Mucosa of stomach (tissue), 1 donor: ENCODE data around the gene PCSK4.
A peak's percentile ranks its signal among the peaks of the same experiment; 100 is the strongest.
"Not testable (repeated sequence)": the region's sequence is repeated elsewhere in the genome, so short reads cannot be mapped to it uniquely, and the experiment has no call there.

Experiments
- H3K27me3 ChIP-seq: one replicate; pipeline ENCODE4 v1.7.0; 2013; ENCODE audit warnings: mild to moderate bottlenecking, low read length; ENCODE audit not compliant: control insufficient read depth, insufficient read depth
- H3K36me3 ChIP-seq: one replicate; pipeline ENCODE4 v1.7.0; 2013; ENCODE audit warnings: low read length; ENCODE audit not compliant: control insufficient read depth, insufficient read depth
- H3K4me1 ChIP-seq: one replicate; pipeline ENCODE4 v1.7.0; 2013; ENCODE audit warnings: mild to moderate bottlenecking, low read length; ENCODE audit not compliant: control insufficient read depth, insufficient read depth
- H3K4me3 ChIP-seq: one replicate; pipeline ENCODE4 v1.7.0; 2013; ENCODE audit warnings: low read length
- H3K9ac ChIP-seq: one replicate; pipeline ENCODE4 v1.7.0; 2013; ENCODE audit warnings: mild to moderate bottlenecking, low read length, moderate library complexity
- H3K9me3 ChIP-seq: one replicate; pipeline ENCODE4 v1.7.0; 2013; ENCODE audit warnings: mild to moderate bottlenecking, low read length, moderate library complexity; ENCODE audit not compliant: control insufficient read depth
- donor health status: Pancreatic carcinoma.

Gene PCSK4

GRCh38 chr19:1490311-1491113 lies at the start of gene PCSK4:
Gene PCSK4 (minus strand): TSS chr19:1490350. CDS start chr19:1490346, 4 bp downstream.
- H3K9me3 ChIP-seq, result no peaks in the 10 kb centered on the region
- H3K4me3 ChIP-seq, result peak within 1 kb of the TSS; percentile 47
- peaks cover 16% of the 10 kb centered on the region for H3K4me1 ChIP-seq
- no peaks in the 10 kb centered on the region for H3K36me3 ChIP-seq
- H3K27me3 ChIP-seq, result peaks cover 7% of the 10 kb centered on the region
- H3K9ac ChIP-seq, result peak within 1 kb of the TSS; percentile 74

- not testable (repeated sequence) for H3K36me3 ChIP-seq, H3K9me3 ChIP-seq, H3K27me3 ChIP-seq
These were observed 49.6 kb upstream of the PCSK4 start for GRCh38 chr19:1539749-1540148.

GRCh38 chr19:1538978-1539377 lies 48.8 kb upstream of the PCSK4 start:
- Histone ChIP-seq H3K9me3 (no peaks in the 10 kb centered on the region), H3K36me3 (no peaks in the 10 kb centered on the region), H3K9ac (no peak overlapping the region), H3K4me1 (no peaks in the 10 kb centered on the region), H3K27me3 (peaks cover 7% of the 10 kb centered on the region), H3K4me3 (no peak overlapping the region)

More at GRCh38 chr19:1539749-1540148, 49.6 kb upstream of the PCSK4 start:
- not testable (repeated sequence) for H3K4me3 ChIP-seq, H3K9ac ChIP-seq, H3K4me1 ChIP-seq

- not testable (repeated sequence) for H3K36me3 ChIP-seq, H3K9me3 ChIP-seq, H3K9ac ChIP-seq, H3K4me3 ChIP-seq, H3K27me3 ChIP-seq, H3K4me1 ChIP-seq
These were observed 45.5 kb upstream of the PCSK4 start for GRCh38 chr19:1535699-1536098.

GRCh38 chr19:1534972-1535371 lies 44.8 kb upstream of the PCSK4 start:
- no peaks in the 10 kb centered on the region for H3K9me3 ChIP-seq
- H3K9ac ChIP-seq, result no peak overlapping the region
- no peaks in the 10 kb centered on the region for H3K36me3 ChIP-seq
- H3K27me3 ChIP-seq, result peaks cover 3% of the 10 kb centered on the region
- H3K4me1 ChIP-seq, result no peaks in the 10 kb centered on the region
- H3K4me3 ChIP-seq, result no peak overlapping the region

GRCh38 chr19:1533510-1534150 lies 43.5 kb upstream of the PCSK4 start:
- Histone ChIP-seq H3K9ac (no peak overlapping the region), H3K36me3 (no peaks in the 10 kb centered on the region), H3K4me1 (no peaks in the 10 kb centered on the region), H3K27me3 (peaks cover 3% of the 10 kb centered on the region), H3K4me3 (no peak overlapping the region), H3K9me3 (no peaks in the 10 kb centered on the region)

GRCh38 chr19:1532003-1532402 lies 41.9 kb upstream of the PCSK4 start:
- H3K36me3 ChIP-seq, result no peaks in the 10 kb centered on the region
- no peaks in the 10 kb centered on the region for H3K4me1 ChIP-seq
- no peaks in the 10 kb centered on the region for H3K9me3 ChIP-seq
- no peak overlapping the region for H3K4me3 ChIP-seq
- H3K9ac ChIP-seq, result no peak overlapping the region
- H3K27me3 ChIP-seq, result peaks cover 3% of the 10 kb centered on the region

GRCh38 chr19:1531587-1531986 lies 41.4 kb upstream of the PCSK4 start:
- Histone ChIP-seq H3K4me3 (no peak overlapping the region), H3K9me3 (no peaks in the 10 kb centered on the region), H3K36me3 (no peaks in the 10 kb centered on the region), H3K4me1 (no peaks in the 10 kb centered on the region), H3K9ac (no peak overlapping the region), H3K27me3 (peaks cover 3% of the 10 kb centered on the region)

GRCh38 chr19:1530856-1531255 lies 40.7 kb upstream of the PCSK4 start:
- not testable (repeated sequence) for H3K36me3 ChIP-seq, H3K27me3 ChIP-seq, H3K4me3 ChIP-seq, H3K4me1 ChIP-seq, H3K9me3 ChIP-seq, H3K9ac ChIP-seq

- Histone ChIP-seq H3K27me3 (peaks cover 21% of the 10 kb centered on the region), H3K9ac (no peak overlapping the region), H3K36me3 (no peaks in the 10 kb centered on the region), H3K9me3 (no peaks in the 10 kb centered on the region), H3K4me1 (no peaks in the 10 kb centered on the region), H3K4me3 (no peak overlapping the region)
These were observed 39.3 kb upstream of the PCSK4 start for GRCh38 chr19:1529430-1529816.

GRCh38 chr19:1528596-1529429 lies 38.7 kb upstream of the PCSK4 start:
- no peaks in the 10 kb centered on the region for H3K36me3 ChIP-seq
- no peaks in the 10 kb centered on the region for H3K4me1 ChIP-seq
- H3K9me3 ChIP-seq, result no peaks in the 10 kb centered on the region
- peaks cover 27% of the 10 kb centered on the region for H3K27me3 ChIP-seq
- no peak overlapping the region for H3K4me3 ChIP-seq
- H3K9ac ChIP-seq, result no peak overlapping the region
